Activated CD4-positive, alpha-beta memory T cell treated with anti-CD3 and anti-CD28 coated beads for 36 hours (primary cell): ENCODE data around the gene STRA6. TPM values are rescaled to one million over a fixed set of nuclear protein-coding genes. Genes with fewer than 3 reads are reported as not detected.

ENCODE experiments used
- CTCF ChIA-PET: fragments of 350-600 bp; sonication (Branson Sonifier 250); formaldehyde crosslinking; loops from one replicate; lab custom pipeline; 2021; ENCODE audit warnings: antibody characterized with exemption, inconsistent platforms; lab: Charles Lee
- POLR2A ChIA-PET: fragments of 350-600 bp; sonication (Branson Sonifier 250); formaldehyde crosslinking; loops from one replicate; lab custom pipeline; 2021; ENCODE audit warnings: antibody characterized with exemption; lab: Charles Lee
- DNase-seq: peaks from one replicate; pipeline ENCODE4 v3.0.0-alpha.2; 2020
- H3K27ac Mint-ChIP-seq: one replicate; pipeline ENCODE4 v1.8.0; 2021; ENCODE audit warnings: mixed read lengths
- H3K27me3 Mint-ChIP-seq: one replicate; pipeline ENCODE4 v1.8.0; 2021; ENCODE audit warnings: mixed read lengths
- H3K36me3 Mint-ChIP-seq: one replicate; pipeline ENCODE4 v1.8.0; 2021; ENCODE audit warnings: mixed read lengths
- H3K4me1 Mint-ChIP-seq: one replicate; pipeline ENCODE4 v1.8.0; 2021; ENCODE audit warnings: low read depth, mixed read lengths
- H3K4me3 Mint-ChIP-seq: one replicate; pipeline ENCODE4 v1.8.0; 2021; ENCODE audit warnings: mild to moderate bottlenecking, mixed read lengths
- H3K9me3 Mint-ChIP-seq: one replicate; pipeline ENCODE4 v1.8.0; 2021; ENCODE audit warnings: mixed read lengths
- intact Hi-C: fragments of 100-400 bp; cut with micrococcal nuclease; formaldehyde crosslinking; loops from one replicate; pipeline ENCODE4 v1.15.1; 2023
- total RNA-seq, 2 experiments: library from RNA; stranded (reverse); gene quantifications; one replicate each; pipeline ENCODE4 v1.2.3, GENCODE V29; 2021

STRA6 gene
- total RNA-seq, 2 experiments from 2014 or later: not detected

GRCh38 chr15:74209997-74210671 is 7.5 kb upstream of the STRA6 start:
- ChIA-PET CTCF (interaction anchor here (0.7 kb wide), 1 partner anchor 21 kb away, joined by 3 read pairs; no protein-coding TSS in a partner anchor), POLR2A (no interaction called here)
- Mint-ChIP-seq H3K27ac (no peak overlapping the region), H3K36me3 (no peaks in the 10 kb centered on the region), H3K4me3 (no peak overlapping the region), H3K9me3 (peaks cover 4% of the 10 kb centered on the region), H3K4me1 (no peaks in the 10 kb centered on the region), H3K27me3 (peaks cover 6% of the 10 kb centered on the region)
- intact Hi-C loops: no loop called here
- DNase-seq: no peak

GRCh38 chr15:74209560-74209958 is 7.0 kb upstream of the STRA6 start:
- intact Hi-C loops: no loop called here
- H3K4me3 Mint-ChIP-seq: no peak overlapping the region
- H3K9me3 Mint-ChIP-seq: peaks cover 4% of the 10 kb centered on the region
- no peak for DNase-seq
- no peaks in the 10 kb centered on the region for H3K4me1 Mint-ChIP-seq
- H3K27me3 Mint-ChIP-seq: peaks cover 6% of the 10 kb centered on the region
- CTCF ChIA-PET: no interaction called here
- POLR2A ChIA-PET: no interaction called here
- H3K27ac Mint-ChIP-seq: no peak overlapping the region
- H3K36me3 Mint-ChIP-seq: no peaks in the 10 kb centered on the region

GRCh38 chr15:74208901-74209559 is 6.4 kb upstream of the STRA6 start:
- ChIA-PET CTCF (no interaction called here), POLR2A (no interaction called here)
- no peak overlapping the region for H3K4me3 Mint-ChIP-seq
- no peak overlapping the region for H3K27ac Mint-ChIP-seq
- H3K27me3 Mint-ChIP-seq: peaks cover 6% of the 10 kb centered on the region
- DNase-seq: no peak
- no peaks in the 10 kb centered on the region for H3K36me3 Mint-ChIP-seq
- no peaks in the 10 kb centered on the region for H3K4me1 Mint-ChIP-seq
- intact Hi-C loops: no loop called here
- peaks cover 4% of the 10 kb centered on the region for H3K9me3 Mint-ChIP-seq

- H3K4me1 Mint-ChIP-seq: no peaks in the 10 kb centered on the region
- ChIA-PET CTCF (interaction anchor here (1.5 kb wide), 1 partner anchor 12 kb away, joined by 3 read pairs; no protein-coding TSS in a partner anchor), POLR2A (no interaction called here)
- H3K27me3 Mint-ChIP-seq: peaks cover 6% of the 10 kb centered on the region
- H3K4me3 Mint-ChIP-seq: no peak overlapping the region
- peaks cover 4% of the 10 kb centered on the region for H3K9me3 Mint-ChIP-seq
- H3K27ac Mint-ChIP-seq: no peak overlapping the region
- DNase-seq: no peak
- intact Hi-C loops: no loop called here
- H3K36me3 Mint-ChIP-seq: no peaks in the 10 kb centered on the region
Measured at GRCh38 chr15:74208496-74208895, 5.9 kb upstream of the STRA6 start.

GRCh38 chr15:74207652-74208440 is 5.3 kb upstream of the STRA6 start:
- ChIA-PET CTCF (interaction anchor here (0.6 to 1.5 kb wide), 2 partner anchors 12 to 476 kb away, joined by 3 read pairs; no protein-coding TSS in a partner anchor), POLR2A (no interaction called here)
- no peak for DNase-seq
- peaks cover 4% of the 10 kb centered on the region for H3K9me3 Mint-ChIP-seq
- H3K4me1 Mint-ChIP-seq: no peaks in the 10 kb centered on the region
- H3K27me3 Mint-ChIP-seq: peaks cover 8% of the 10 kb centered on the region
- H3K36me3 Mint-ChIP-seq: no peaks in the 10 kb centered on the region
- no peak overlapping the region for H3K4me3 Mint-ChIP-seq
- intact Hi-C loops: no loop called here
- no peak overlapping the region for H3K27ac Mint-ChIP-seq

- no peak overlapping the region for H3K4me3 Mint-ChIP-seq
- intact Hi-C loops: no loop called here
- DNase-seq: no peak
- ChIA-PET CTCF (interaction anchor here (1.5 kb wide), 1 partner anchor 11 kb away, joined by 3 read pairs; no protein-coding TSS in a partner anchor), POLR2A (no interaction called here)
- H3K27ac Mint-ChIP-seq: no peak overlapping the region
- H3K36me3 Mint-ChIP-seq: no peaks in the 10 kb centered on the region
- no peaks in the 10 kb centered on the region for H3K4me1 Mint-ChIP-seq
- H3K27me3 Mint-ChIP-seq: peaks cover 9% of the 10 kb centered on the region
- peaks cover 4% of the 10 kb centered on the region for H3K9me3 Mint-ChIP-seq
Measured at GRCh38 chr15:74206801-74207281, 4.3 kb upstream of the STRA6 start.

GRCh38 chr15:74205582-74205947 is 3.0 kb upstream of the STRA6 start:
- intact Hi-C loops: no loop called here
- ChIA-PET CTCF (no interaction called here), POLR2A (no interaction called here)
- no peak overlapping the region for H3K4me3 Mint-ChIP-seq
- no peak for DNase-seq
- H3K27ac Mint-ChIP-seq: no peak overlapping the region
- peaks cover 12% of the 10 kb centered on the region for H3K27me3 Mint-ChIP-seq
- H3K4me1 Mint-ChIP-seq: no peaks in the 10 kb centered on the region
- H3K36me3 Mint-ChIP-seq: no peaks in the 10 kb centered on the region
- H3K9me3 Mint-ChIP-seq: no peaks in the 10 kb centered on the region

- intact Hi-C loops: no loop called here
- H3K27me3 Mint-ChIP-seq: peaks cover 14% of the 10 kb centered on the region
- POLR2A ChIA-PET: no interaction called here
- no peak overlapping the region for H3K4me3 Mint-ChIP-seq
- no peaks in the 10 kb centered on the region for H3K36me3 Mint-ChIP-seq
- H3K9me3 Mint-ChIP-seq: no peaks in the 10 kb centered on the region
- no peak overlapping the region for H3K27ac Mint-ChIP-seq
- H3K4me1 Mint-ChIP-seq: no peaks in the 10 kb centered on the region
- CTCF ChIA-PET: no interaction called here
- no peak for DNase-seq
Measured at GRCh38 chr15:74203914-74204431, 1.4 kb upstream of the STRA6 start.

- ChIA-PET POLR2A (interaction anchor here (0.9 kb wide), 1 partner anchor 53 kb away, joined by 3 read pairs; no protein-coding TSS in a partner anchor), CTCF (no interaction called here)
- no peak for DNase-seq
- no peaks in the 10 kb centered on the region for H3K36me3 Mint-ChIP-seq
- peaks cover 9% of the 10 kb centered on the region for H3K27me3 Mint-ChIP-seq
- H3K4me1 Mint-ChIP-seq: no peaks in the 10 kb centered on the region
- no peaks in the 10 kb centered on the region for H3K9me3 Mint-ChIP-seq
- intact Hi-C loops: no loop called here
- H3K4me3 Mint-ChIP-seq: no peak overlapping the region
- H3K27ac Mint-ChIP-seq: no peak overlapping the region
Measured at GRCh38 chr15:74201710-74202420, 722 bp downstream of the STRA6 start.

- DNase-seq: no peak
- Mint-ChIP-seq H3K27me3 (peaks cover 9% of the 10 kb centered on the region), H3K27ac (no peak overlapping the region), H3K4me1 (no peaks in the 10 kb centered on the region), H3K36me3 (no peaks in the 10 kb centered on the region), H3K4me3 (no peak overlapping the region), H3K9me3 (no peaks in the 10 kb centered on the region)
- intact Hi-C loops: no loop called here
- ChIA-PET CTCF (no interaction called here), POLR2A (no interaction called here)
Measured at GRCh38 chr15:74200871-74201419, 1.6 kb downstream of the STRA6 start.

GRCh38 chr15:74200412-74200815 is 2.2 kb downstream of the STRA6 start:
- ChIA-PET CTCF (no interaction called here), POLR2A (no interaction called here)
- Mint-ChIP-seq H3K27me3 (peaks cover 9% of the 10 kb centered on the region), H3K4me3 (no peak overlapping the region), H3K4me1 (no peaks in the 10 kb centered on the region), H3K27ac (no peak overlapping the region), H3K9me3 (no peaks in the 10 kb centered on the region), H3K36me3 (no peaks in the 10 kb centered on the region)
- DNase-seq: no peak
- intact Hi-C loops: no loop called here
